GM12878 (cell line): Measurements from ENCODE around the gene TMEM255B. TPM values are rescaled to one million over a fixed set of nuclear protein-coding genes. Genes with fewer than 3 reads are reported as not detected.

ENCODE experiments used
- ATAC-seq: fragments of 200-7000 bp; cut with Tn5 transposase; 3 replicates; pipeline ENCODE4 v1.9.1; 2020; ENCODE audit warnings: mild to moderate bottlenecking, moderate library complexity
- BruUV-seq: library from RNA; stranded (reverse); fragments of 400-500 nt; replicated peaks from 2 replicates; lab custom pipeline; 2021; lab: Mats Ljungman, UMichigan
- CTCF ChIA-PET: fragments of 300-600 bp; sonication (Branson Sonifier 250); formaldehyde crosslinking; extraction: SDS; loops from one replicate; lab custom pipeline; 2021; ENCODE audit warnings: inconsistent platforms; lab: Yijun Ruan, JAX
- POLR2A ChIA-PET: fragments of 350-600 bp; formaldehyde crosslinking; extraction: SDS; loops from one replicate; lab custom pipeline; 2021; ENCODE audit warnings: inconsistent platforms; lab: Charles Lee
- RAD21 ChIA-PET: fragments of 300-600 bp; sonication (Branson Sonifier 250); formaldehyde crosslinking; loops from one replicate; lab custom pipeline; 2023; ENCODE audit warnings: antibody characterized with exemption; ENCODE audit not compliant: unreplicated experiment; lab: Charles Lee
- SMC1A ChIA-PET: fragments of 300-600 bp; sonication (Branson Sonifier 250); formaldehyde crosslinking; loops from one replicate; lab custom pipeline; 2023; ENCODE audit not compliant: unreplicated experiment, uncharacterized antibody; lab: Charles Lee
- DNase-seq: peaks from one replicate; pipeline ENCODE4 v3.0.0-alpha.2; 2011; ENCODE audit warnings: low read depth, low spot score
- FAIRE-seq: peaks from 3 replicates; lab custom pipeline; 2011; peaks lifted over from hg19 to GRCh38; lab: Jason Lieb, UNC
- H2AFZ ChIP-seq: 2 replicates; pipeline ENCODE4 v1.6.0; 2011; ENCODE audit warnings: low read depth, low read length, control low read depth; ENCODE audit not compliant: control insufficient read depth
- H3K27ac ChIP-seq: 2 replicates; pipeline ENCODE4 v1.5.1; 2011; ENCODE audit warnings: control low read depth; ENCODE audit not compliant: control insufficient read depth, insufficient read depth
- H3K27me3 ChIP-seq, 2 experiments: replicated peaks in 1 of 2; 2 replicates each; pipeline versions ENCODE4 v1.6.0 to v1.6.1; 2011; ENCODE audit warnings: low read length in 1 of 2; ENCODE audit not compliant: control insufficient read depth in 2 of 2, insufficient read depth in 2 of 2
- H3K36me3 ChIP-seq, 2 experiments: 2 replicates each; pipeline ENCODE4 v1.5.1; 2011; ENCODE audit warnings: low read length in 1 of 2; ENCODE audit not compliant: control insufficient read depth in 2 of 2, insufficient read depth in 2 of 2
- H3K4me1 ChIP-seq: 2 replicates; pipeline ENCODE4 v1.6.1; 2011; ENCODE audit warnings: mild to moderate bottlenecking, low read length, moderate library complexity, mixed read lengths; ENCODE audit not compliant: control insufficient read depth, insufficient read depth
- H3K4me2 ChIP-seq: 2 replicates; pipeline ENCODE4 v1.6.0; 2011; ENCODE audit warnings: control low read depth; ENCODE audit not compliant: control insufficient read depth, insufficient read depth
- H3K4me3 ChIP-seq: fragments of 200-600 bp; sonication (generic); 2 replicates; pipeline ENCODE4 v1.5.1; 2016
- H3K79me2 ChIP-seq: 2 replicates; pipeline ENCODE4 v1.6.0; 2011; ENCODE audit warnings: low read length; ENCODE audit not compliant: control insufficient read depth, insufficient read depth
- H3K9ac ChIP-seq: 2 replicates; pipeline ENCODE4 v1.8.0; 2011; ENCODE audit warnings: low read length, control low read depth, mixed read lengths; ENCODE audit not compliant: control insufficient read depth, insufficient read depth
- H3K9me3 ChIP-seq: replicated peaks from 3 replicates; pipeline ENCODE4 v1.5.1; 2011; ENCODE audit warnings: mild to moderate bottlenecking, low read length; ENCODE audit not compliant: control insufficient read depth, insufficient read depth
- H4K20me1 ChIP-seq: 2 replicates; pipeline ENCODE4 v1.6.0; 2011; ENCODE audit not compliant: control insufficient read depth, insufficient read depth
- EGR1 ChIP-seq, 2 experiments: IDR thresholded peaks; 1 replicate in 1 of 2; 2 replicates in 1 of 2; pipeline ENCODE4 v1.6.1; 2011 to 2012; ENCODE audit warnings: low read depth in 2 of 2, low read length in 2 of 2, borderline replicate concordance in 1 of 2, mild to moderate bottlenecking in 1 of 2, moderate library complexity in 1 of 2
- EZH2 ChIP-seq: IDR thresholded peaks from 2 replicates; pipeline ENCODE4 v1.6.1; 2012; ENCODE audit warnings: low read depth, mild to moderate bottlenecking, control low read depth, inconsistent platforms, low read length, borderline replicate concordance; ENCODE audit not compliant: control insufficient read depth
- IKZF2 ChIP-seq, 2 experiments: fragments of 450-650 bp; IDR thresholded peaks; 2 replicates each; pipeline ENCODE4 v1.6.1; 2017; ENCODE audit warnings: mild to moderate bottlenecking in 2 of 2, moderate library complexity in 2 of 2
- LARP7 ChIP-seq: fragments of 450-650 bp; IDR thresholded peaks from 2 replicates; pipeline ENCODE4 v1.6.1; 2017; ENCODE audit warnings: mild to moderate bottlenecking
- RBBP5 ChIP-seq: fragments of 200-600 bp; sonication (generic); conservative IDR thresholded peaks from 2 replicates; pipeline ENCODE4 v1.6.1; 2016
- STAT3 ChIP-seq: IDR thresholded peaks from 2 replicates; pipeline ENCODE4 v1.6.1; 2011; ENCODE audit warnings: low read depth, low read length, improper control_type of control experiment
- ZBED1 ChIP-seq: IDR thresholded peaks from 2 replicates; pipeline ENCODE4 v1.6.1; 2016; ENCODE audit warnings: borderline replicate concordance
- whole genome bisulfite sequencing: methylation state at CpG from one replicate; pipeline ENCODE4 v1.1.6; 2016; ENCODE audit warnings: low lambda C conversion rate; ENCODE audit not compliant: insufficient replicate concordance, insufficient coverage; ENCODE audit errors: missing lambda C conversion rate; 5-methylcytosine and 5-hydroxymethylcytosine counted together
- in situ Hi-C: fragments of 300-500 bp; cut with MboI; formaldehyde crosslinking; loops from 9 replicates; pipeline ENCODE4 v1.14.3; 2018; ENCODE audit warnings: mixed read lengths
- intact Hi-C: fragments of 100-400 bp; cut with micrococcal nuclease; formaldehyde crosslinking; loops from one replicate; pipeline ENCODE4 v1.14.2; 2022; ENCODE audit not compliant: unreplicated experiment
- polyA plus RNA-seq, 11 experiments: library from polyadenylated mRNA; depleted of rRNA in 4 of 11; unstranded in 6 of 11; stranded (reverse) in 5 of 11; fragments of >200 nt; fragmentation: Nextera tagmentation in 4 of 11; fragmentation: Illumina TruSeq in 1 of 11; extraction: Ambion mirVana in 4 of 11; extraction: Trizol in 1 of 11; gene quantifications; 1 replicate in 1 of 11; 2 replicates in 10 of 11; pipeline versions ENCODE4 v1.2.1 to v1.2.3, GENCODE V29; 2011 to 2016; ENCODE audit warnings: inconsistent platforms in 2 of 11, missing spikeins in 2 of 11, low read depth in 1 of 11
- total RNA-seq, 4 experiments: library from RNA; depleted of rRNA in 3 of 4; stranded (reverse); fragments of >200 nt in 3 of 4; fragmentation: Illumina TruSeq in 1 of 4; extraction: Trizol in 1 of 4; gene quantifications; 2 replicates each; pipeline versions ENCODE4 v1.2.1 to v1.2.3, GENCODE V29; 2013 to 2021
- TF ChIP-seq, protein P1 (sequence below): fragments of 450-650 bp; IDR thresholded peaks from 2 replicates; pipeline ENCODE4 v1.6.1; 2014; ENCODE audit warnings: mild to moderate bottlenecking
- TF ChIP-seq, protein P2 (sequence below): fragments of 150-350 bp; IDR thresholded peaks from 2 replicates; pipeline ENCODE4 v1.6.1; 2016; ENCODE audit warnings: low read depth, low read length
- TF ChIP-seq, protein P3 (sequence below): fragments of 450-650 bp; IDR thresholded peaks from 2 replicates; pipeline ENCODE4 v1.6.1; 2017; ENCODE audit warnings: mild to moderate bottlenecking, moderate library complexity

Gene TMEM255B
- total and polyA plus RNA-seq, 10 of the 15 experiments (the other 5 are each of a cell fraction or from before 2014, with no cell fraction given): 0.04 to 0.62 (median 0.13) TPM; not detected in 3

GRCh38 chr13:113834496-113835200 lies 75.6 kb downstream of the TMEM255B start:
- in situ Hi-C loops (loop anchor here (10.0 kb wide), 1 partner anchor 60 kb away; no protein-coding TSS in a partner anchor), intact Hi-C loops (no loop called here)
- DNase-seq: no peak
- no peak for FAIRE-seq
- ATAC-seq: no peak
- Histone ChIP-seq H3K4me2 (no peak overlapping the region), H4K20me1 (no peaks in the 10 kb centered on the region), H3K9ac (no peak overlapping the region), H3K27me3 (no peaks in the 10 kb centered on the region), H2AFZ (no peak overlapping the region), H3K36me3 (no peaks in the 10 kb centered on the region), H3K27ac (no peak overlapping the region), H3K4me3 (no peak overlapping the region), H3K4me1 (no peaks in the 10 kb centered on the region), H3K79me2 (no peaks in the 10 kb centered on the region), H3K9me3 (no peaks in the 10 kb centered on the region)
- ChIA-PET SMC1A (no interaction called here), CTCF (no interaction called here), POLR2A (no interaction called here), RAD21 (no interaction called here)
- no TSS peak for BruUV-seq
- WGBS: 78% methylated on average over 38 of the region's 38 CpGs
- TF ChIP-seq, protein P1, sequence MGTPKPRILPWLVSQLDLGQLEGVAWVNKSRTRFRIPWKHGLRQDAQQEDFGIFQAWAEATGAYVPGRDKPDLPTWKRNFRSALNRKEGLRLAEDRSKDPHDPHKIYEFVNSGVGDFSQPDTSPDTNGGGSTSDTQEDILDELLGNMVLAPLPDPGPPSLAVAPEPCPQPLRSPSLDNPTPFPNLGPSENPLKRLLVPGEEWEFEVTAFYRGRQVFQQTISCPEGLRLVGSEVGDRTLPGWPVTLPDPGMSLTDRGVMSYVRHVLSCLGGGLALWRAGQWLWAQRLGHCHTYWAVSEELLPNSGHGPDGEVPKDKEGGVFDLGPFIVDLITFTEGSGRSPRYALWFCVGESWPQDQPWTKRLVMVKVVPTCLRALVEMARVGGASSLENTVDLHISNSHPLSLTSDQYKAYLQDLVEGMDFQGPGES: no peak
- TF ChIP-seq EGR1 (IDR thresholded peaks at IDR 0.05; ENCODE audit: borderline replicate concordance in 1 of 2, low read depth in 2 of 2, low read length in 2 of 2): no peak
- TF ChIP-seq IKZF2 (IDR thresholded peaks at IDR 0.05): no peak
- TF ChIP-seq, protein P2, sequence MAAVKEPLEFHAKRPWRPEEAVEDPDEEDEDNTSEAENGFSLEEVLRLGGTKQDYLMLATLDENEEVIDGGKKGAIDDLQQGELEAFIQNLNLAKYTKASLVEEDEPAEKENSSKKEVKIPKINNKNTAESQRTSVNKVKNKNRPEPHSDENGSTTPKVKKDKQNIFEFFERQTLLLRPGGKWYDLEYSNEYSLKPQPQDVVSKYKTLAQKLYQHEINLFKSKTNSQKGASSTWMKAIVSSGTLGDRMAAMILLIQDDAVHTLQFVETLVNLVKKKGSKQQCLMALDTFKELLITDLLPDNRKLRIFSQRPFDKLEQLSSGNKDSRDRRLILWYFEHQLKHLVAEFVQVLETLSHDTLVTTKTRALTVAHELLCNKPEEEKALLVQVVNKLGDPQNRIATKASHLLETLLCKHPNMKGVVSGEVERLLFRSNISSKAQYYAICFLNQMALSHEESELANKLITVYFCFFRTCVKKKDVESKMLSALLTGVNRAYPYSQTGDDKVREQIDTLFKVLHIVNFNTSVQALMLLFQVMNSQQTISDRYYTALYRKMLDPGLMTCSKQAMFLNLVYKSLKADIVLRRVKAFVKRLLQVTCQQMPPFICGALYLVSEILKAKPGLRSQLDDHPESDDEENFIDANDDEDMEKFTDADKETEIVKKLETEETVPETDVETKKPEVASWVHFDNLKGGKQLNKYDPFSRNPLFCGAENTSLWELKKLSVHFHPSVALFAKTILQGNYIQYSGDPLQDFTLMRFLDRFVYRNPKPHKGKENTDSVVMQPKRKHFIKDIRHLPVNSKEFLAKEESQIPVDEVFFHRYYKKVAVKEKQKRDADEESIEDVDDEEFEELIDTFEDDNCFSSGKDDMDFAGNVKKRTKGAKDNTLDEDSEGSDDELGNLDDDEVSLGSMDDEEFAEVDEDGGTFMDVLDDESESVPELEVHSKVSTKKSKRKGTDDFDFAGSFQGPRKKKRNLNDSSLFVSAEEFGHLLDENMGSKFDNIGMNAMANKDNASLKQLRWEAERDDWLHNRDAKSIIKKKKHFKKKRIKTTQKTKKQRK: no peak
- no peak for TF ChIP-seq ZBED1
- TF ChIP-seq, protein P3, sequence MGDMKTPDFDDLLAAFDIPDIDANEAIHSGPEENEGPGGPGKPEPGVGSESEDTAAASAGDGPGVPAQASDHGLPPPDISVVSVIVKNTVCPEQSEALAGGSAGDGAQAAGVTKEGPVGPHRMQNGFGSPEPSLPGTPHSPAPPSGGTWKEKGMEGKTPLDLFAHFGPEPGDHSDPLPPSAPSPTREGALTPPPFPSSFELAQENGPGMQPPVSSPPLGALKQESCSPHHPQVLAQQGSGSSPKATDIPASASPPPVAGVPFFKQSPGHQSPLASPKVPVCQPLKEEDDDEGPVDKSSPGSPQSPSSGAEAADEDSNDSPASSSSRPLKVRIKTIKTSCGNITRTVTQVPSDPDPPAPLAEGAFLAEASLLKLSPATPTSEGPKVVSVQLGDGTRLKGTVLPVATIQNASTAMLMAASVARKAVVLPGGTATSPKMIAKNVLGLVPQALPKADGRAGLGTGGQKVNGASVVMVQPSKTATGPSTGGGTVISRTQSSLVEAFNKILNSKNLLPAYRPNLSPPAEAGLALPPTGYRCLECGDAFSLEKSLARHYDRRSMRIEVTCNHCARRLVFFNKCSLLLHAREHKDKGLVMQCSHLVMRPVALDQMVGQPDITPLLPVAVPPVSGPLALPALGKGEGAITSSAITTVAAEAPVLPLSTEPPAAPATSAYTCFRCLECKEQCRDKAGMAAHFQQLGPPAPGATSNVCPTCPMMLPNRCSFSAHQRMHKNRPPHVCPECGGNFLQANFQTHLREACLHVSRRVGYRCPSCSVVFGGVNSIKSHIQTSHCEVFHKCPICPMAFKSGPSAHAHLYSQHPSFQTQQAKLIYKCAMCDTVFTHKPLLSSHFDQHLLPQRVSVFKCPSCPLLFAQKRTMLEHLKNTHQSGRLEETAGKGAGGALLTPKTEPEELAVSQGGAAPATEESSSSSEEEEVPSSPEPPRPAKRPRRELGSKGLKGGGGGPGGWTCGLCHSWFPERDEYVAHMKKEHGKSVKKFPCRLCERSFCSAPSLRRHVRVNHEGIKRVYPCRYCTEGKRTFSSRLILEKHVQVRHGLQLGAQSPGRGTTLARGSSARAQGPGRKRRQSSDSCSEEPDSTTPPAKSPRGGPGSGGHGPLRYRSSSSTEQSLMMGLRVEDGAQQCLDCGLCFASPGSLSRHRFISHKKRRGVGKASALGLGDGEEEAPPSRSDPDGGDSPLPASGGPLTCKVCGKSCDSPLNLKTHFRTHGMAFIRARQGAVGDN: no peak
- TF ChIP-seq LARP7: no peak
- TF ChIP-seq STAT3: no peak
- no peak for TF ChIP-seq EZH2
- TF ChIP-seq RBBP5: no peak
